NCI-H146 (cell line): ENCODE measurements around the gene RASSF7.
A peak's percentile ranks its signal among the peaks of the same experiment; 100 is the strongest.

Source experiments
- DNase-seq: peaks from one replicate; lab custom pipeline; 2025; lab: John Stamatoyannopoulos, UW

Gene RASSF7

DNA sequence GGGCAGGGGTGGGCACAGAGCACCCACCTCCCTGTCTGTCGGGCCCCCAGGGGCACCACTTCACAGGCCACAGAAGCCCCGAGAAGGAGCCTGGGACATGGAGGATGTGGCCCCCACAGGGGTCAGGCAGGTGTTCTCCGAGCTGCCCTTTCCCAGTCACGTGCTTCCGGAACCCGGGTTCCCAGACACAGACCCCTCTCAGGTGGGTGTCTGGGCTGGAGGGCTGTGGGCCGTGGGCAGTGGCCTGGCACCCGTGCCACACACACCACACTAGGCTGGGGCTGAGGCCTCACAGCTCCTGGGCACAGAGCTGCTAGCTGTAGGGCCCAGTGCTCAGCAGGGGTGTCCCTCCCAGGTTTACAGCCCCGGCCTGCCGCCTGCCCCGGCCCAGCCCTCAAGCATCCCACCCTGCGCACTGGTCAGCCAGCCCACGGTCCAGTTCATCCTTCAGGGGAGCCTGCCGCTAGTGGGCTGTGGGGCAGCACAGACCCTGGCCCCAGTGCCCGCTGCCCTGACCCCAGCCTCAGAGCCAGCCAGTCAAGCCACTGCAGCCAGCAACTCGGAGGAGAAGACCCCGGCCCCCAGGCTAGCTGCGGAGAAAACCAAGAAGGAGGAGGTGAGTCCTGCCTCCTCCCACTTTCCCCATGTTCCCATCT is 49.5 kb downstream of the RASSF7 start:
- no peak for DNase-seq

DNA sequence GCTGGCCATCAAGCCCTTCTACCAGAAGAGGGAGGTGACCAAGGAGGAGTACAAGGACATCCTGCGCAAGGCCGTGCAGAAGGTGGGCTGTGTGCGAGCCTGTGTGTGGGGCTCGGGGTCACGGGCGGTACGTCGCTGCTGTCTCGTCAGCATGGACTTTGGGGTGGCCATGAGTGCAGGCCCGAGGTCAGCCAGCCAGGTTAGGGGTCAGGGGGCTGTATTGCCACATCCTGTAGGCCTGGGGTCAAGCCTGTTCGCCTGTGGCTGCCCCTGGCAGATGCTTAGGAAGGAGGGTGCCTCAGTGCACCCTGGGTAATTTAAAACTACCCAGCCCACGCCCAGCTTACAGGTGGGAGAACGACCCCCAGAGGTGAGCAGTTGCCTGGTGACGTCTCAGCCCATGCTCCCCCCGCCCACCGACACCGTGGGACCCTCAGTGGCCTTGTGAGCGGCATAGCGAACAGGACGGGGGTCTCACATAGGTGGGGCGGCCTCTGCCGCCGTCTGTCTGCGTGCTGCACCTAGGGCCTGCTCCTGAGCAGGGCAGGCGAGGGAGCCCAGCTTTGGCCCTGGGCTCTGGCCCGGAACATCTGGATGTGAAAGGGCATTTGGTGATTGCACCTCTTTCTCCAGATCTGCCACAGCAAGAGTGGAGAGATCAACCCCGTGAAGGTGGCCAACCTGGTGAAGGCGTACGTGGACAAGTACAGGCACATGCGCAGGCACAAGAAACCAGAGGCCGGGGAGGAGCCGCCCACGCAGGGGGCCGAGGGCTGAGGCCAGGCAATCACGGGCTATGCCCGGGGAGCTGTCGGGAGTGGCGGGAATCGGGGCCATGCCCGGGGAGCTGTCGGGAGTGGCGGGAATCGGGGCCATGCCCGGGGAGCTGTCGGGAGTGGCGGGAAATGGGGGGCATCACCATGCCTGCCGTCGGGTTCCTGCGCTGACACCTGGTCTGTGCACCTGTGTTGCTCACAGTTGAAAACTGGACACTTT is 50.5 kb downstream of the RASSF7 start:
- no peak for DNase-seq

DNA sequence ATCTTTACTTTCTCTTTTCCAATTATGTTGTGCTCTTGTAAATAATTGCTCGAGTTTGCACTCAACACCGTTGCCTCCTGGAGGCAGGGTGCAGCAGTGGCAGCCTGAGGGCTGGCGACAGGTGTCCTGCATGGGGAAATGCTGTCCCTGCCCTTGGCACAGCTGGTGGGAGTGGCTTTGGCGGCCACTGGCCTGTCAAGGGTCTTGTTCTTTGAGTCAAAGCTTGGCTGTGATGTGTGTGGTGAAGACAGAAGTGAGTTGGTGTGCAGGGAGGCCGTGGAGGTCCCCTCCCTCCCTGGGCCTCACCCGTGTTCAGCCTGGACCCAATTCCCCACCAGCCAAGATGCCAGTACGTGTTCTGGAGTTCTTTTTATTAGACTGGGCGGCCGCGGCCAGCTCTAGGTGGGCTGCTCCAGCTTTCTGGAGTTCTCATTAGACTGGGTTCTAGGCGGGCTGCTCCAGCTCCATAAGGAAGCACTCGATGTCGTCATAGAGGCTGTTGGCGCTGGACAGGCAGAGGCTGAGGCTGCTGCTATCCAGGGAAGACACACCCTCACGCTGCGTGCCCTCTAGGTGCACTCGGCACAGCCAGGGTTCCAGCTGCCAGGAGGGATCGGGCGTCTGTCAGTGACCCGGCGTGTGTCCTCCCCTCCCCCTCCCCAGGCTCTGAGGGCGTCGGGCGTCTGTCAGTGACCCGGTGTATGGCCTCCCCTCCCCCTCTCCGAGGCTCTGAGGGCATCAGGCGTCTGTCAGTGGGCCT is 51.6 kb downstream of the RASSF7 start:
- DNase-seq: peak; percentile 8

- DNase-seq: no peak
Measured at GRCh38 chr11:612961-613300, 52.2 kb downstream of the RASSF7 start.

DNA sequence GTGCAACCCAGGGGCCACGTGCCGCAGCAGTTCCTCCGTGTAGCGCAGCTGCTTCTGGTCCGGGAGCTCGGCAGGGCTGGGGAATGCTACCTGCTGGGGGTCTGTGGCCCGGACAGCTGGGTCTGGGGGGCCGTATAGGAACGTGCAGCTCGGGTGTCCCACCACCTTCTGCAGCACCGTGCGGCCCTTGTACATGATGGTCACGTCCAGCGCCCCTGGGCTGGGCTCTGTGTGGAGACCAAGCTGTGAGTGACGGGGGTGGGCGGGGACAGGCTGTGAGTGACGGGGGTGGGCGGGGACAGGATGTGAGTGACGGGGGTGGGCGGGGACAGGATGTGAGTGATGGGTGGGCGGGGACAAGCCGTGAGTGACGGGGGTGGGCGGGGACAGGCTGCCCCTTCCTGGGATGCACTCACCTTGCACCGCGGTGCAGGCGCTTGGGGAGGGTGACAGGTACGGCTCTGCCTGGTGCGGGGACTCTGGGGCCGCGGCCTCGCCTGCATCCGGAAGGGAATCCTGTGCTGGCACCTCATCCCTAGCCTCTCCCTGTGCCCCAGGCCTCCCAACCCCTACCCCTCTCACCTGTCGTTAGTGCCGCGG is 52.7 kb downstream of the RASSF7 start:
- DNase-seq: peak; percentile 18
